B cell (primary cell): Measurements from ENCODE around the gene PTPRC. TPM values are rescaled to one million over a fixed set of nuclear protein-coding genes. Genes with fewer than 3 reads are reported as not detected.

Experiments
- ATAC-seq: fragments of 200-7000 bp; cut with Tn5 transposase; one replicate; pipeline ENCODE4 v1.10.0; 2021; ENCODE audit warnings: low read depth, mild to moderate bottlenecking, moderate number of reproducible peaks, moderate library complexity
- CTCF ChIA-PET: fragments of 350-600 bp; sonication (Branson Sonifier 250); formaldehyde crosslinking; loops from one replicate; lab custom pipeline; 2021; ENCODE audit warnings: antibody characterized with exemption, inconsistent platforms; lab: Charles Lee
- POLR2A ChIA-PET: fragments of 350-600 bp; sonication (Branson Sonifier 250); formaldehyde crosslinking; loops from one replicate; lab custom pipeline; 2021; ENCODE audit warnings: antibody characterized with exemption; lab: Charles Lee
- DNase-seq: peaks from one replicate; pipeline ENCODE4 v3.0.0; 2013
- H2AFZ ChIP-seq: 2 replicates; pipeline ENCODE4 v1.6.1; 2012; ENCODE audit warnings: mild to moderate bottlenecking, low read depth, low read length; ENCODE audit not compliant: insufficient read depth, poor library complexity, severe bottlenecking
- H3K27ac ChIP-seq, 2 donors: 1 replicate in 1 of 2; 2 replicates in 1 of 2; pipeline ENCODE4 v1.5.1; 2012 to 2013; ENCODE audit warnings: low read length in 2 of 2, mild to moderate bottlenecking in 2 of 2, moderate library complexity in 1 of 2
- H3K27me3 ChIP-seq, 4 experiments: fragments of 200-600 bp in 1 of 4; sonication (generic) in 1 of 4; replicated peaks in 1 of 4; 1 replicate in 2 of 4; 2 replicates in 2 of 4; pipeline versions ENCODE4 v1.6.1 to v1.7.0; 2013 to 2016; ENCODE audit warnings: low read length in 3 of 4, mild to moderate bottlenecking in 2 of 4, mixed read lengths in 1 of 4, moderate library complexity in 1 of 4; ENCODE audit not compliant: insufficient read depth in 4 of 4, control insufficient read depth in 3 of 4; ENCODE audit errors: control extremely low read depth in 1 of 4
- H3K36me3 ChIP-seq, 2 experiments: replicated peaks in 1 of 2; 1 replicate in 1 of 2; 2 replicates in 1 of 2; pipeline versions ENCODE4 v1.6.1 to v1.7.1; 2013; ENCODE audit warnings: low read length in 1 of 2; ENCODE audit not compliant: insufficient read depth in 2 of 2, control insufficient read depth in 1 of 2; ENCODE audit errors: control extremely low read depth in 1 of 2, extremely low read depth in 1 of 2
- H3K4me1 ChIP-seq, 2 donors: fragments of 200-600 bp in 1 of 2; sonication (generic) in 1 of 2; 1 replicate in 1 of 2; 2 replicates in 1 of 2; pipeline versions ENCODE4 v1.5.1 to v1.6.1; 2013 to 2017; ENCODE audit warnings: low read length in 2 of 2; ENCODE audit not compliant: control insufficient read depth in 2 of 2, insufficient read depth in 2 of 2
- H3K4me2 ChIP-seq: replicated peaks from 2 replicates; pipeline ENCODE3; 2012; ENCODE audit warnings: mild to moderate bottlenecking, low read depth, low read length; ENCODE audit not compliant: poor library complexity, severe bottlenecking
- H3K4me3 ChIP-seq, 5 experiments: fragments of 200-600 bp in 1 of 5; sonication (generic) in 1 of 5; 1 replicate in 3 of 5; 2 replicates in 2 of 5; pipeline versions ENCODE4 v1.5.1 to v1.7.0; 2011 to 2016; ENCODE audit warnings: low read length in 4 of 5, mild to moderate bottlenecking in 4 of 5, low read depth in 2 of 5, control low read depth in 1 of 5, moderate library complexity in 1 of 5; ENCODE audit not compliant: insufficient read depth in 1 of 5; ENCODE audit errors: control extremely low read depth in 1 of 5, extremely low read depth in 1 of 5
- H3K79me2 ChIP-seq: fragments of 200-600 bp; sonication (generic); one replicate; pipeline ENCODE4 v1.6.0; 2016; ENCODE audit warnings: low read length; ENCODE audit not compliant: control insufficient read depth, insufficient read depth
- H3K9ac ChIP-seq: fragments of 200-600 bp; sonication (generic); 2 replicates; pipeline ENCODE4 v1.6.1; 2017; ENCODE audit warnings: mild to moderate bottlenecking, low read length, moderate library complexity
- H3K9me3 ChIP-seq, 3 donors: one replicate each; pipeline versions ENCODE4 v1.6.1 to v1.7.1; 2013; ENCODE audit warnings: low read length in 2 of 3; ENCODE audit not compliant: control insufficient read depth in 2 of 3, insufficient read depth in 1 of 3; ENCODE audit errors: control extremely low read depth in 1 of 3
- H4K20me1 ChIP-seq: 2 replicates; pipeline ENCODE4 v1.6.0; 2012; ENCODE audit warnings: mild to moderate bottlenecking, low read length; ENCODE audit not compliant: insufficient read depth, control insufficient read depth, poor library complexity, severe bottlenecking
- H3K27ac Mint-ChIP-seq: one replicate; pipeline ENCODE4 v1.8.0; 2021; ENCODE audit warnings: mixed read lengths
- H3K27me3 Mint-ChIP-seq: one replicate; pipeline ENCODE4 v1.8.0; 2021; ENCODE audit warnings: mixed read lengths
- H3K4me1 Mint-ChIP-seq: one replicate; pipeline ENCODE4 v1.8.0; 2021; ENCODE audit warnings: mixed read lengths
- H3K4me3 Mint-ChIP-seq: one replicate; pipeline ENCODE4 v1.8.0; 2021; ENCODE audit warnings: mixed read lengths
- H3K9me3 Mint-ChIP-seq: one replicate; pipeline ENCODE4 v1.8.0; 2022; ENCODE audit warnings: mixed read lengths; ENCODE audit not compliant: insufficient read depth
- EZH2 ChIP-seq: IDR thresholded peaks from 2 replicates; pipeline ENCODE4 v1.6.1; 2012; ENCODE audit warnings: borderline replicate concordance, low read depth, mild to moderate bottlenecking, moderate library complexity, low read length; ENCODE audit not compliant: insufficient read depth, poor library complexity, severe bottlenecking
- WGBS: methylation state at CpG from one replicate; pipeline ENCODE4 v1.1.5; 2013; ENCODE audit warnings: missing lambda C conversion rate; ENCODE audit not compliant: insufficient coverage; 5-methylcytosine and 5-hydroxymethylcytosine counted together
- intact Hi-C: fragments of 100-400 bp; cut with micrococcal nuclease; formaldehyde crosslinking; loops from one replicate; pipeline ENCODE4 v1.10.0; 2022
- polyA plus RNA-seq: library from polyadenylated mRNA; depleted of rRNA; stranded (reverse); fragments of >200 nt; gene quantifications from 2 replicates; pipeline ENCODE4 v1.2.3, GENCODE V29; 2012
- total RNA-seq, 2 donors: library from RNA; stranded (reverse); fragments of 120-200 nt in 1 of 2; gene quantifications; 1 replicate in 1 of 2; 2 replicates in 1 of 2; pipeline versions ENCODE4 v1.2.3 to v1.2.4, GENCODE V29; 2013 to 2022
- TF ChIP-seq, protein P1 (sequence below): fragments of 200-600 bp; IDR thresholded peaks from one replicate; pipeline ENCODE4 v1.8.0; 2022; ENCODE audit warnings: antibody characterized with exemption, mild to moderate bottlenecking

The PTPRC gene
- total and polyA plus RNA-seq, 2 donors (not counting 1 experiment from before 2014, with no cell fraction given) = 151 to 543 TPM

DNA sequence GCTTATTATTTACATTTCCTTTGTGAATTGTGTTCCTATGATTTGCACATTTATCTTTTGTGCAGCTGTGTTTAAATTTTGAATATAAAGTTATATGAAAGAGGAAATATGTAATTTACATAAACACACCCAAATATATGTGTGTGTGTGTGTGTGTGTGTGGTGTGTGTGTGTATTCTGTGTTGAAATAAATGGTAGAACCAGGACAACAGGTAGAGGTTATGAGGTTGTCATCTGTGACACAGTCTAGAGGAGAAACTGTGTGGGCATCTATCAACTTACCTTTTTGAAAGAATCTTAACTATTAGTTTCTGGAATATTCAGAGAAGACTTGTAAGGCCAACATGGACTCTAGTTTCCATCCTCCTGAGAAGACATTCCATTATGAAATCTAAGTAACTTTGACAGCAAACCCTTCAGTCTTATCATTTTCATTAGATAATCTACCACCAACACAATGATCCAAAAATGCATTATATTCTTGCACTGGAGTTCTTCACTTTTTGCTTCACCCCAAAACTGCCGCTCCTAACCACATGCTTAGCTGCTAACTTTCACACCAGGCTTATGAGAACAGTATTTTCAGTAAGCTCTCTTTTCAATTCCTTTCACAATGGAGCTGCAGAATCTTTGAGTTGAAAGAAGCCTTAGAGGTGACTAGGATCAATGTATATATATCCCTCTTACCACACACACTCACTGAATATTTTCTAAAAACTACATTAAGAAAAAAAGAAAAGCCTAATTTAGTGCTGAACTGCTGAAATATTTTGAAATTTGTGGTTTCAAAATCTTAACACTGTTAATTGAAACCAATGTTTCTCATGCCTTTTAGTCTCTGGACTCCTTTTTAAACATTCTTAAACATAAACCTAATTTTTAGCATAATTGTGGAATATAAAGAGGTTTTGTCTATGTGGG is 21.8 kb downstream of the PTPRC start:
- H3K9me3 Mint-ChIP-seq = no peaks in the 10 kb centered on the region
- H3K4me2 ChIP-seq = peak overlapping the region; percentile 41
- H3K4me3 ChIP-seq = no peak overlapping the region
- H2AFZ ChIP-seq = no peak overlapping the region
- ChIA-PET CTCF (interaction anchor here (1.6 kb wide), 1 partner anchor 11 kb away, joined by 3 read pairs; no protein-coding TSS in a partner anchor), POLR2A (no interaction called here)
- intact Hi-C loops = no loop called here
- H3K27me3 Mint-ChIP-seq = no peaks in the 10 kb centered on the region
- H3K27ac Mint-ChIP-seq = peak overlapping the region; percentile 75
- H4K20me1 ChIP-seq = peaks cover 6% of the 10 kb centered on the region
- peaks cover 69 to 80% of the 10 kb centered on the region in 2 donors for H3K4me1 ChIP-seq
- no peak for ATAC-seq
- TF ChIP-seq EZH2 = no peak
- TF ChIP-seq, protein P1, sequence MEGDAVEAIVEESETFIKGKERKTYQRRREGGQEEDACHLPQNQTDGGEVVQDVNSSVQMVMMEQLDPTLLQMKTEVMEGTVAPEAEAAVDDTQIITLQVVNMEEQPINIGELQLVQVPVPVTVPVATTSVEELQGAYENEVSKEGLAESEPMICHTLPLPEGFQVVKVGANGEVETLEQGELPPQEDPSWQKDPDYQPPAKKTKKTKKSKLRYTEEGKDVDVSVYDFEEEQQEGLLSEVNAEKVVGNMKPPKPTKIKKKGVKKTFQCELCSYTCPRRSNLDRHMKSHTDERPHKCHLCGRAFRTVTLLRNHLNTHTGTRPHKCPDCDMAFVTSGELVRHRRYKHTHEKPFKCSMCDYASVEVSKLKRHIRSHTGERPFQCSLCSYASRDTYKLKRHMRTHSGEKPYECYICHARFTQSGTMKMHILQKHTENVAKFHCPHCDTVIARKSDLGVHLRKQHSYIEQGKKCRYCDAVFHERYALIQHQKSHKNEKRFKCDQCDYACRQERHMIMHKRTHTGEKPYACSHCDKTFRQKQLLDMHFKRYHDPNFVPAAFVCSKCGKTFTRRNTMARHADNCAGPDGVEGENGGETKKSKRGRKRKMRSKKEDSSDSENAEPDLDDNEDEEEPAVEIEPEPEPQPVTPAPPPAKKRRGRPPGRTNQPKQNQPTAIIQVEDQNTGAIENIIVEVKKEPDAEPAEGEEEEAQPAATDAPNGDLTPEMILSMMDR = no peak
- H3K36me3 ChIP-seq = peaks cover 11 to 27% of the 10 kb centered on the region in 2 experiments
- H3K4me1 Mint-ChIP-seq = peaks cover 75% of the 10 kb centered on the region
- no peaks in the 10 kb centered on the region for H3K27me3 ChIP-seq
- H3K27ac ChIP-seq = peak overlapping the region in 1 of 2 donors; percentile 79
- peak overlapping the region; percentile 37 for H3K9ac ChIP-seq
- DNase-seq = no peak
- WGBS = no CpG with 5 or more reads among the region's 1 CpG
- H3K4me3 Mint-ChIP-seq = peak overlapping the region; percentile 53
- no peaks in the 10 kb centered on the region for H3K9me3 ChIP-seq
- H3K79me2 ChIP-seq = peaks cover 94% of the 10 kb centered on the region

DNA sequence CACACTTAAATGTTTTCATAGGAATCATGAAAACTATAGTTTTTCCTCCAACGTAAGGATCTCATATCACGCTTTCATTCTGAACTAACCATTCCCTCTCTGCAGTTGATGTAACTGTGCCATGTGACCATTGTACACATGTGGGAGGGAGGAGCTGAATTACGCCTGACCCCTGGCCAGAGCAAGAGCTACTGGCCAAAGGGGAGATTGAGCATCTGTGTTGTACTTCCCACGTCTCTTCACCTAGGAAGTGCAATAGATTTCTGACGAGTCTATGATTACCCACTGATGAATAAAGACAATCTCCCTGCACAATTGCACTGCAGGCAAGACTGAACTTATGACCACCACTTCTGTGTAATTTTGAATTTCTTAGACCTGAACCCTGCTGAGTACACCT is 24.0 kb downstream of the PTPRC start:
- Mint-ChIP-seq H3K9me3 (no peaks in the 10 kb centered on the region), H3K4me3 (peak overlapping the region; percentile 54), H3K27ac (peak overlapping the region; percentile 70), H3K4me1 (peaks cover 76% of the 10 kb centered on the region), H3K27me3 (no peaks in the 10 kb centered on the region)
- H3K27me3 ChIP-seq = no peaks in the 10 kb centered on the region
- peaks cover 95% of the 10 kb centered on the region for H3K79me2 ChIP-seq
- no peak for DNase-seq
- WGBS = 53% methylated on average over 3 of the region's 5 CpGs
- H4K20me1 ChIP-seq = peaks cover 6% of the 10 kb centered on the region
- H3K4me2 ChIP-seq = peak overlapping the region; percentile 22
- peaks cover 68 to 76% of the 10 kb centered on the region in 2 donors for H3K4me1 ChIP-seq
- H3K4me3 ChIP-seq = no peak overlapping the region
- TF ChIP-seq, protein P1 = no peak
- TF ChIP-seq EZH2 = no peak
- ChIA-PET POLR2A (no interaction called here), CTCF (interaction anchor here (0.8 to 1.4 kb wide), 5 partner anchors 11 to 64 kb away, joined by 3 to 5 read pairs (median 3); no protein-coding TSS in a partner anchor)
- H3K27ac ChIP-seq = peak overlapping the region in 1 of 2 donors; percentile 71
- intact Hi-C loops = no loop called here
- H3K36me3 ChIP-seq = peaks cover 19 to 42% of the 10 kb centered on the region in 2 experiments
- H3K9ac ChIP-seq = no peak overlapping the region
- H3K9me3 ChIP-seq = no peaks in the 10 kb centered on the region
- no peak overlapping the region for H2AFZ ChIP-seq
- ATAC-seq = no peak
